ENCODE measurements around the gene ERVK3-1. TPM values are rescaled to one million over a fixed set of nuclear protein-coding genes. Genes with fewer than 3 reads are reported as not detected.

The ERVK3-1 gene
- total RNA-seq, 4 donors from 2014 or later, result 13.3 to 58.9 (median 36.2) TPM

- no peak for TF ChIP-seq EP300 (IDR thresholded peaks at IDR 0.05; ENCODE audit: low read depth)
- TF ChIP-seq POLR2A (IDR thresholded peaks at IDR 0.05), result no peak
- TF ChIP-seq POLR2AphosphoS5 (IDR thresholded peaks at IDR 0.05), result no peak
- no peak for TF ChIP-seq CTCF (IDR thresholded peaks at IDR 0.05)
- peaks cover 7 to 16% of the 10 kb centered on the region in 2 donors for H3K9me3 ChIP-seq
- peaks cover 4 to 17% (median 8%) of the 10 kb centered on the region in 4 donors for H3K4me1 ChIP-seq
- in situ Hi-C loops (cut with MboI; ENCODE audit: low pct_ligation_motif_present in 1 of 4, low pct_unique_long_range_greater_than_20kb in 1 of 4, low sequenced_read_pairs in 3 of 4) (no loop called here), intact Hi-C loops (cut with DNase I; ENCODE audit: low total_unique reads) (no loop called here)
- H3K27ac ChIP-seq, result peak overlapping the region; percentile 84 to 89 (median 87)
- DNase-seq, result peak; percentile 63
- no peaks in the 10 kb centered on the region for H3K27me3 ChIP-seq
- no peaks in the 10 kb centered on the region for H3K36me3 ChIP-seq
- WGBS, 2 donors (ENCODE audit: low coverage in 1 of 2), result 9 to 38% methylated on average over 4 to 39 of the region's 60 CpGs
- peak overlapping the region; percentile 65 to 91 (median 78) for H3K4me3 ChIP-seq
Observed at GRCh38 chr19:58279042-58279924, 25.9 kb upstream of the ERVK3-1 start.

- WGBS, 2 donors (ENCODE audit: low coverage in 1 of 2), result 80% methylated on average over 3 to 4 of the region's 4 CpGs
- TF ChIP-seq POLR2AphosphoS5 (IDR thresholded peaks at IDR 0.05) (no peak), EP300 (IDR thresholded peaks at IDR 0.05; ENCODE audit: low read depth) (no peak), POLR2A (IDR thresholded peaks at IDR 0.05) (no peak), CTCF (IDR thresholded peaks at IDR 0.05) (no peak)
- peaks cover 0 to under 1% (median 0%) of the 10 kb centered on the region in 4 donors for H3K36me3 ChIP-seq
- H3K4me3 ChIP-seq, result peak overlapping the region in 1 of 4 donors; percentile 91
- no peak for DNase-seq
- no peak overlapping the region for H3K27ac ChIP-seq
- peaks cover 4 to 17% (median 8%) of the 10 kb centered on the region in 4 donors for H3K4me1 ChIP-seq
- H3K27me3 ChIP-seq, result no peaks in the 10 kb centered on the region
- in situ Hi-C loops (cut with MboI; ENCODE audit: low pct_ligation_motif_present in 1 of 4, low pct_unique_long_range_greater_than_20kb in 1 of 4, low sequenced_read_pairs in 3 of 4) (no loop called here), intact Hi-C loops (cut with DNase I; ENCODE audit: low total_unique reads) (no loop called here)
- peaks cover 4 to 10% of the 10 kb centered on the region in 2 donors for H3K9me3 ChIP-seq
Observed at GRCh38 chr19:58279925-58280316, 25.3 kb upstream of the ERVK3-1 start.

GRCh38 chr19:58284199-58284598, 21.0 kb upstream of the ERVK3-1 start:
- Histone ChIP-seq H3K4me1 (peaks cover 0 to 10% (median 6%) of the 10 kb centered on the region in 4 donors), H3K9me3 (no peaks in the 10 kb centered on the region), H3K27ac (no peak overlapping the region), H3K4me3 (no peak overlapping the region), H3K27me3 (no peaks in the 10 kb centered on the region), H3K36me3 (peaks cover 0 to 42% (median 15%) of the 10 kb centered on the region in 4 donors)
- DNase-seq, result no peak
- intact Hi-C loops (cut with DNase I; ENCODE audit: low total_unique reads) (no loop called here), in situ Hi-C loops (cut with MboI; ENCODE audit: low pct_ligation_motif_present in 1 of 4, low pct_unique_long_range_greater_than_20kb in 1 of 4, low sequenced_read_pairs in 3 of 4) (no loop called here)
- TF ChIP-seq CTCF (IDR thresholded peaks at IDR 0.05), result no peak
- TF ChIP-seq POLR2AphosphoS5 (IDR thresholded peaks at IDR 0.05), result no peak
- no peak for TF ChIP-seq POLR2A (IDR thresholded peaks at IDR 0.05)
- no peak for TF ChIP-seq EP300 (IDR thresholded peaks at IDR 0.05; ENCODE audit: low read depth)
- WGBS, 2 donors (ENCODE audit: low coverage in 1 of 2), result 74 to 90% methylated on average over 2 to 7 of the region's 7 CpGs

- intact Hi-C loops (cut with DNase I; ENCODE audit: low total_unique reads) (no loop called here), in situ Hi-C loops (cut with MboI; ENCODE audit: low pct_ligation_motif_present in 1 of 4, low pct_unique_long_range_greater_than_20kb in 1 of 4, low sequenced_read_pairs in 3 of 4) (no loop called here)
- peaks cover 26 to 44% of the 10 kb centered on the region in 2 donors for H3K9me3 ChIP-seq
- no peak for DNase-seq
- H3K4me1 ChIP-seq, result no peaks in the 10 kb centered on the region
- WGBS, 2 donors (ENCODE audit: low coverage in 1 of 2), result 90 to 96% methylated on average over 5 to 7 of the region's 7 CpGs
- no peak for TF ChIP-seq POLR2A (IDR thresholded peaks at IDR 0.05)
- TF ChIP-seq CTCF (IDR thresholded peaks at IDR 0.05), result no peak
- TF ChIP-seq EP300 (IDR thresholded peaks at IDR 0.05; ENCODE audit: low read depth), result no peak
- TF ChIP-seq POLR2AphosphoS5 (IDR thresholded peaks at IDR 0.05), result no peak
- H3K4me3 ChIP-seq, result no peak overlapping the region
- H3K27ac ChIP-seq, result no peak overlapping the region
- H3K36me3 ChIP-seq, result peaks cover 0 to 84% (median 35%) of the 10 kb centered on the region in 4 donors
- H3K27me3 ChIP-seq, result no peaks in the 10 kb centered on the region
Observed at GRCh38 chr19:58291943-58292342, 13.2 kb upstream of the ERVK3-1 start.

Measured in transverse colon (tissue), 4 donors.